ENCODE results near the gene C16orf90.
"Not testable (repeated sequence)": the region's sequence is repeated elsewhere in the genome, so short reads cannot be mapped to it uniquely, and the experiment has no call there.

Gene C16orf90

DNA sequence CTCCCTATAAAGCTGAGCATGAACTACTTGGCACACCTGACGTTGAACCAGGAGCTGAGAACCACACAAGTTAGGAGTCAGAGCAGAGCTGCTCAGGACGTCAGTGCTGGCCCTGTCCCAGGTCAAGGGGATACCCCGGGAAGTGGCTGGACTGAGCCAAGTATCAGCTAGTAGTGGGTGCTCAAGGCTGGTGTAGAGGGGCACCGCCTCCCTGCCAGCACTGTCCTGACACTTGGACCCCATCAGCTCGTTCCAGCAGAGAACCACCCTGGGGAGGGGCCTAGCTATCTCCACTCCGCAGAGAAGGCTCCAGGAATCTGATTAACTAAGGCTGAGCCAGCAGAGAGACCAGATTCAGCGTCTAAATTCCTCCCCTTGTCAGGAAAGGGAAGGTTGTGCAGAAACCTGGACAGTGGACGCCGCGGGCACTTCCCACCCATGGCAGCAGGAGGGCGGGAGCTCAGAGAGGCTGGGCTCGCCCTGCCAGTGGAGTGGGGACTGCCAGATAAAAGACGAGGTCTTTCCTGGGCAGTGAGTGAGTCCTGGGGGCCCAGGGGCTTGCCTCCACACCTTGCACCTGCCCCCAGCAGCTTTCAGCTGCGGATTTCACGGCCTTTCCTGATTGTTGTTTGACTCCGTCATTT, 21.0 kb downstream of the C16orf90 start:
- no peak overlapping the region for H3K27ac ChIP-seq (ENCODE audit: low read length)
- no peaks in the 10 kb centered on the region for H3K9me3 ChIP-seq (ENCODE audit: control insufficient read depth in 2 of 2, low read length in 2 of 2)
- H3K9ac ChIP-seq (ENCODE audit: low read length in 2 of 2), result no peak overlapping the region
- H3K36me3 ChIP-seq (ENCODE audit: control insufficient read depth in 2 of 2, insufficient read depth in 2 of 2, low read length in 2 of 2), result peaks cover 4 to 7% of the 10 kb centered on the region in 2 donors
- H3K27me3 ChIP-seq (ENCODE audit: control insufficient read depth in 1 of 2, insufficient read depth in 2 of 2, low read length in 2 of 2), result no peaks in the 10 kb centered on the region
- no peak overlapping the region for H3K4me3 ChIP-seq (ENCODE audit: low read length in 2 of 2)
- H3K4me1 ChIP-seq (ENCODE audit: control insufficient read depth, insufficient read depth, low read length), result peaks cover 2% of the 10 kb centered on the region

DNA sequence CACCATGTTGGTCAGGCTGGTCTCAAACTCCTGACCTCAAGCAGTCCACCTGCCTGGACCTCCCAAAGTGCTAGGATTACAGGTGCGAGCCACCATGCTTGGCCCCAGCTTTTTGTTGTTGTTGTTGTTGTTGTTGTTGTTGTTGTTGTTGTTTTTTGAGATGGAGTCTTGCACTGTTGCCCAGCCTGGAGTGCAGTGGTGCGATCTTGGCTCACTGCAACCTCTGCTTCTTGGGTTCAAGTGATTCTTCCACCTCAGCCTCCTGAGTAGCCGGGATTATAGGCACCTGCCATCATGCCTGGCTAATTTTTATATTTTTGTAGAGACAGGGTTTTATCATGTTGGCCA, 21.7 kb downstream of the C16orf90 start:
- H3K27me3 ChIP-seq (ENCODE audit: control insufficient read depth in 1 of 2, insufficient read depth in 2 of 2, low read length in 2 of 2); H3K4me3 ChIP-seq (ENCODE audit: low read length in 2 of 2); H3K4me1 ChIP-seq (ENCODE audit: control insufficient read depth, insufficient read depth, low read length); H3K27ac ChIP-seq (ENCODE audit: low read length); H3K9ac ChIP-seq (ENCODE audit: low read length in 2 of 2); H3K36me3 ChIP-seq (ENCODE audit: control insufficient read depth in 2 of 2, insufficient read depth in 2 of 2, low read length in 2 of 2); H3K9me3 ChIP-seq (ENCODE audit: control insufficient read depth in 2 of 2, low read length in 2 of 2): not testable (repeated sequence)

DNA sequence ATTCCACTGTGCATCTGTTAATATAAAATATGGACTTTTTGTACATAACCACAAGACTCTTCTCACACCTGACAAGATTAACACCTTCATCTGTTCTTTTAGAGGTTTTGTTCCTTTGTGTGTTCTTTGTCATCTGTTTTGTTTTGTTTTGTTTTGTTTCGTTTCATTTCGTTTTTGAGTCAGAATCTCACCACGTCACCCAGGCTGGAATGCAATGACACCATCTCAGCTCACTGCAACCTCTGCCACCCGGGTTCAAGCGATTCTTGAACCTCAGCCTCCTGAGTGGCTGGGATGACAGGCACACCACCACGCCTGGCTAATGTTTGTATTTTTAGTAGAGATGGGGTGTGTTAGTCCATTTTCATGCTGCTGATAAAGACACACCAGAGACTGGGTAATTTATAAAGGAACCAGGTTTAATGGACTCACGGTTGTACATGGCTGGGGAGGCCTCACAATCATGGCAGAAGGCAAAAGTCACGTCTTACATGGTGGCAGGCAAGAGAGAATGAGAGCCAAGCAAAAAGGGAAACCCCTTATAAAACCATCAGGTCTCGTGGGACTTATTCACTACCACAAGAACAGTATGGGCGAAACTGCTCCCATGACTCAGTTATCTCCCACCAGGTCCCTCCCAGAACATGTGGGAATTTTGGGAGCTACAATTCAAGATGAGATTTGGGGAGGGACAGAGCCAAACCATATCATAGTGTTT, 22.3 kb downstream of the C16orf90 start:
- no peaks in the 10 kb centered on the region for H3K9me3 ChIP-seq (ENCODE audit: control insufficient read depth in 2 of 2, low read length in 2 of 2)
- no peak overlapping the region for H3K27ac ChIP-seq (ENCODE audit: low read length)
- H3K9ac ChIP-seq (ENCODE audit: low read length in 2 of 2), result no peak overlapping the region
- H3K36me3 ChIP-seq (ENCODE audit: control insufficient read depth in 2 of 2, insufficient read depth in 2 of 2, low read length in 2 of 2), result peaks cover 0 to 2% of the 10 kb centered on the region in 2 donors
- peaks cover 5% of the 10 kb centered on the region for H3K4me1 ChIP-seq (ENCODE audit: control insufficient read depth, insufficient read depth, low read length)
- no peaks in the 10 kb centered on the region for H3K27me3 ChIP-seq (ENCODE audit: control insufficient read depth in 1 of 2, insufficient read depth in 2 of 2, low read length in 2 of 2)
- no peak overlapping the region for H3K4me3 ChIP-seq (ENCODE audit: low read length in 2 of 2)

DNA sequence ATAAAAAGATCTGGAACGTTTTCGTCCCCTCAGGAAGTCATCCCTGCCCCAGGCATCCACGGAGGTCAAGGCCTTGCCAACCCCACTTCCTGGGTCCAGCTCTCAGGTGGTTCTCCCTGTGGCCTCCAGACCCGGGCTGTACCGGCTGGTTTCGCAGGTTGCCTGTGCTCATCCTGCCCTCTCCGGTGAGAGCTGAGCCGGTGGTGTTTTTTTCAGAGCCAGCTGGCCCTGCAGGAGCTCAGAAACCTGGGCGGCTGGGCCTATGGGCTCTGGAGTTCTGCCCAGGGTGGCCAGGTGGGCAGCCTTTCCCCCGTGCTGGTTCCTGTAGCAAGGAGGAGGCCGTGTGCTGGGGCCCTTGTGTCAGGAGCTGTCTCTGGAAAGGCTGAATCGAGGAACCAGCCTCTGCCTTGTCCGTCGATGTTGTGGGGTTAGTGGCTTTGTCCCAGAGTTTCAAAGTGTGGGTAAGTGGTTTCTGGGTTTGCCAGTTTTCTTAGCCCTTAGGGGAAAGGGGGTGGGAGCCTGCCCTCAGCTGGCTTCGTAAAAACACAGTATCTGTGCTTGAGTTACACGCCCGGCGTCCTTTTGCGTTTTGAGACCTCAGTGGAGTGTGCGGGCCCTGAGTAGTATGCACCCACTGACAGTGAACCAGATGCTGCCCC, 23.6 kb downstream of the C16orf90 start:
- Histone ChIP-seq H3K4me3 (ENCODE audit: low read length in 2 of 2) (no peak overlapping the region), H3K9me3 (ENCODE audit: control insufficient read depth in 2 of 2, low read length in 2 of 2) (no peaks in the 10 kb centered on the region), H3K36me3 (ENCODE audit: control insufficient read depth in 2 of 2, insufficient read depth in 2 of 2, low read length in 2 of 2) (peaks cover 0 to 2% of the 10 kb centered on the region in 2 donors)

DNA sequence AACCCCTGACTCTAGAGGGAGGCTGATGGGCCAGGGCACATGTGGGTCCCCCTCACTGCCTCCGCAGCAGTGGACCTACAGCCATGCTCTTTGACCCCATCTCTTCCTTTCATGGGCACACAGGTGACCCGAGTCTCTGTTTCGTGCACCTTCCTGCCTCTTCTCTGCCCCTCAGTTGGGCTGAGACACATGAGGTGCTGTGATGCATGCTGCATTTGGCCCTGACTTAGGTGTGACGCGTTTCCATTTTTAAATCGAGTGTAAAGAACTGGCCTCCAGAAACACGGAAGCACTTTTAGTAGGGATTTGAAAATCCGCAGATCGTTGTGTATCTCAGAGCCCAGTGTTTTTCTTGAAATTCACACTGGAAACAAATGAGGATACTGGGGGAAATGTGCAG, 24.6 kb downstream of the C16orf90 start:
- no peaks in the 10 kb centered on the region for H3K9me3 ChIP-seq (ENCODE audit: control insufficient read depth in 2 of 2, low read length in 2 of 2)
- H3K4me3 ChIP-seq (ENCODE audit: low read length in 2 of 2), result no peak overlapping the region
- H3K27ac ChIP-seq (ENCODE audit: low read length), result no peak overlapping the region
- no peaks in the 10 kb centered on the region for H3K27me3 ChIP-seq (ENCODE audit: control insufficient read depth in 1 of 2, insufficient read depth in 2 of 2, low read length in 2 of 2)
- peaks cover 6% of the 10 kb centered on the region in 2 donors for H3K36me3 ChIP-seq (ENCODE audit: control insufficient read depth in 2 of 2, insufficient read depth in 2 of 2, low read length in 2 of 2)
- H3K9ac ChIP-seq (ENCODE audit: low read length in 2 of 2), result no peak overlapping the region
- H3K4me1 ChIP-seq (ENCODE audit: control insufficient read depth, insufficient read depth, low read length), result peaks cover 18% of the 10 kb centered on the region

More for the DNA sequence above, 23.6 kb downstream of the C16orf90 start:
- H3K27me3 ChIP-seq (ENCODE audit: control insufficient read depth in 1 of 2, insufficient read depth in 2 of 2, low read length in 2 of 2), result no peaks in the 10 kb centered on the region
- H3K9ac ChIP-seq (ENCODE audit: low read length in 2 of 2), result no peak overlapping the region
- peaks cover 13% of the 10 kb centered on the region for H3K4me1 ChIP-seq (ENCODE audit: control insufficient read depth, insufficient read depth, low read length)
- H3K27ac ChIP-seq (ENCODE audit: low read length), result no peak overlapping the region

DNA sequence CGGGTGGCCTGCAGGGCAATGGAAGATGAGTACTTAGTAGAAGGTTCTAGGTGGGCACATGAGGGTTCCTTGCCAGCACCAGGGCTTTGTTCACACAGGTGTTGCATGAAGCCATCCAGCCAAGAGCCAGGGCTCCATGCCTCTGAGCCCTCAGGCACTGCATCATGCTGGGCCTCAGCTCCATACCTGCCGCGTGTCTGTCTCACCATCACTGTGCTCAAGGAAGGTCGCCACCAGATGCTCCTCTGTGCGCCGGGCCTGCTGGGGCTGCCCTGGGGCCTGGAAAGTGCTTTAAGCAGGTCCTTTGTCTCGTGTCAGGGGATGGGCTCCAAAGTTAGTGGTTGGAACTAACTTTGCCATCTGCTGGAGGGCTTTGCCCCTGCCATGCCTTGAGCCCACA, 25.6 kb downstream of the C16orf90 start:
- Histone ChIP-seq H3K27me3 (ENCODE audit: control insufficient read depth in 1 of 2, insufficient read depth in 2 of 2, low read length in 2 of 2) (no peaks in the 10 kb centered on the region), H3K4me1 (ENCODE audit: control insufficient read depth, insufficient read depth, low read length) (peaks cover 18% of the 10 kb centered on the region), H3K36me3 (ENCODE audit: control insufficient read depth in 2 of 2, insufficient read depth in 2 of 2, low read length in 2 of 2) (peaks cover 6% of the 10 kb centered on the region in 2 donors), H3K9me3 (ENCODE audit: control insufficient read depth in 2 of 2, low read length in 2 of 2) (no peaks in the 10 kb centered on the region), H3K4me3 (ENCODE audit: low read length in 2 of 2) (no peak overlapping the region), H3K9ac (ENCODE audit: low read length in 2 of 2) (no peak overlapping the region), H3K27ac (ENCODE audit: low read length) (no peak overlapping the region)

DNA sequence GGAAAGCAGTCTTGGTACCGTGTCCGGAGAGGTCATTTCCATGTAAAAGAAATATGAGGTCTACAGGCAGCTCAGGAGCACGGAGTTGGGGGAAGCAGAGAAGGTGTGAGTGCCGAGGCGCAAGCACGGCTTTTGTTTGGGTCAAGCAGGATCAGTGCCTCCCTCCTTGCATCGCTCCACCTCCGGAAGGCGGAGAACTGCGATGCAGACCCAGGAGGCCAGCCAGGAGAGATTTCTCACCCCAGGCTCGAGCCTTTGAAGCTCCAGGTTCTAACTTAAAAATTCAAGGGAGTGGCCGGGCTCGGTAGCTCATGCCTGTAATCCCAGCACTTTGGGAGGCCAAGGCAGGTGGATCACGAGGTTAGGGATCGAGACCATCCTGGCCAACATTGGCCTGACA, 26.8 kb downstream of the C16orf90 start:
- Histone ChIP-seq H3K9ac (ENCODE audit: low read length in 2 of 2) (no peak overlapping the region), H3K27me3 (ENCODE audit: control insufficient read depth in 1 of 2, insufficient read depth in 2 of 2, low read length in 2 of 2) (no peaks in the 10 kb centered on the region), H3K4me1 (ENCODE audit: control insufficient read depth, insufficient read depth, low read length) (peaks cover 23% of the 10 kb centered on the region), H3K9me3 (ENCODE audit: control insufficient read depth in 2 of 2, low read length in 2 of 2) (no peaks in the 10 kb centered on the region), H3K27ac (ENCODE audit: low read length) (no peak overlapping the region), H3K36me3 (ENCODE audit: control insufficient read depth in 2 of 2, insufficient read depth in 2 of 2, low read length in 2 of 2) (peaks cover 6% of the 10 kb centered on the region in 2 donors), H3K4me3 (ENCODE audit: low read length in 2 of 2) (peak overlapping the region in 1 of 2 donors; percentile 15)

DNA sequence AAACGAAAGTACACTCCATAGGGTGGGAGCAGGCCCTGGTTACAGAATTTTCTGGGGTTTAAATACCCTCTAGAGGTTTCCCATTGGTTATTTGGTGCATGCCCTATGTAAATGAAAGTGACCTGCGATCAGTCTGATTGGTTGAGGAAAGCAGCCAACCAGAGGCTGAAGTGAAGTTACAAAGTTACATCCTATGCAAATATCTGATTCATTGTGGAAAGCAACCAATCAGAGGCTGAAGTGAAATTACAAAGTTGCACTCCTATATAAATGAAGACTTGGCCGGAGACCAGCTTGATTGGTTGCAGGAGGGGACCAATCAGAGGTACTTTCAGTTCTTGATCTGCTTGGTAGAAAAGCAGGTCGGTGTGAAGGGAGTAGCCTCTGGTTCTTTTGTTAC, 27.4 kb downstream of the C16orf90 start:
- peaks cover 6% of the 10 kb centered on the region in 2 donors for H3K36me3 ChIP-seq (ENCODE audit: control insufficient read depth in 2 of 2, insufficient read depth in 2 of 2, low read length in 2 of 2)
- no peak overlapping the region for H3K4me3 ChIP-seq (ENCODE audit: low read length in 2 of 2)
- no peaks in the 10 kb centered on the region for H3K27me3 ChIP-seq (ENCODE audit: control insufficient read depth in 1 of 2, insufficient read depth in 2 of 2, low read length in 2 of 2)
- no peak overlapping the region for H3K9ac ChIP-seq (ENCODE audit: low read length in 2 of 2)
- H3K4me1 ChIP-seq (ENCODE audit: control insufficient read depth, insufficient read depth, low read length), result peaks cover 23% of the 10 kb centered on the region
- no peak overlapping the region for H3K27ac ChIP-seq (ENCODE audit: low read length)
- no peaks in the 10 kb centered on the region for H3K9me3 ChIP-seq (ENCODE audit: control insufficient read depth in 2 of 2, low read length in 2 of 2)

DNA sequence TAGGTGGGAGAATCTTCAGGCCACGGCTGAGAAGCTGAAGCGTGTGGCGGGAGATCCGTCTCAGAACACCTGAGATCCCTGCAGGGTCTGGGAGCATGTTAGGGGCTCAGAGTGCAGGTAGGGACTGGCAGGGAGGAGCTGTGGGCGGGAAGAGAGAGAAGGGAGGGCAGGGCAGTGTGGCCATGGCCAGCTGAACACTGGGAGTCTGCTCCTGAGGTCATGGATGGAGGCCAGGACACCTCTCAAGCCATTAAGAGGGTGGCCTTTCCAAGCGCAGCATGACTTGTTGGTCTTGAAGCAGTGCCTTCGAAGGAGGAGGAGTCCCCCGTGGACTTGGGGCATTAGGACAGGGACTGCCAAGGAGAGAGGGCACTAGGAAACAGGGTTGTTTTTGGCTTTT, 28.1 kb downstream of the C16orf90 start:
- H3K9me3 ChIP-seq (ENCODE audit: control insufficient read depth in 2 of 2, low read length in 2 of 2), result no peaks in the 10 kb centered on the region
- H3K27me3 ChIP-seq (ENCODE audit: control insufficient read depth in 1 of 2, insufficient read depth in 2 of 2, low read length in 2 of 2), result no peaks in the 10 kb centered on the region
- H3K27ac ChIP-seq (ENCODE audit: low read length), result no peak overlapping the region
- H3K36me3 ChIP-seq (ENCODE audit: control insufficient read depth in 2 of 2, insufficient read depth in 2 of 2, low read length in 2 of 2), result peaks cover 6% of the 10 kb centered on the region in 2 donors
- no peak overlapping the region for H3K4me3 ChIP-seq (ENCODE audit: low read length in 2 of 2)
- no peak overlapping the region for H3K9ac ChIP-seq (ENCODE audit: low read length in 2 of 2)
- peaks cover 23% of the 10 kb centered on the region for H3K4me1 ChIP-seq (ENCODE audit: control insufficient read depth, insufficient read depth, low read length)

DNA sequence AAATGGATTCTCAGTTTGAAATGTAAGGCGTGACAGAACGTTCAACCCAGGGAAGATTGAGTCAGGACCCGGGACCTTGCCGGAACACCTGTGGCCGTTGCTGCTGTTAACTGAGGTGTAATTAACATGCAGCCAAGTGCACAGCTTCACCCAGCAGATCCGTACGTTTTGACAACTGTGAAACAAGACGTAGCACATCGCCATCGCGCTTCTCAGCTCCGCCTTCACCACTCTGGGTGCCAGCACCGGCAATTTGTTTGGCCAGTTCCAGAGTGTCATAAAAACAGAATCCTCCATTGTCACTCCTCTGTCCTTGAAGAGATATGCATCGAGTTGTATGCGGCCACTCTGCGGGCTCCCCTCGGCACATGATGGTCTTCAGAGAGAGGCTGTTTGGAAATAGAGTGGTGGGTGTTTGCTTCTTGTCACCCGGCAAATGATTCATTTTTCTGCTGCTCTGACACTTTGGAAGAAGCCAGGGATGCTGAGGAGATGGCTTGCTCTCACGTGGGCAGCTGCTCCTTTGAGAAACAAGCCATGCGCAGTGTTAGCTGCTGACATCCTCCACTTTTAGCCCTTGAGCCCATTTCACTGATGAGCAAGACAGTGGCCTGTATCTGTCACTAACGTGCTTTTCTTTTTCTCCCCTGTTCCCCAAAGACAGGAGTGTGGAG, 29.2 kb downstream of the C16orf90 start:
- no peak overlapping the region for H3K27ac ChIP-seq (ENCODE audit: low read length)
- peaks cover 30% of the 10 kb centered on the region for H3K4me1 ChIP-seq (ENCODE audit: control insufficient read depth, insufficient read depth, low read length)
- no peak overlapping the region for H3K4me3 ChIP-seq (ENCODE audit: low read length in 2 of 2)
- no peaks in the 10 kb centered on the region for H3K9me3 ChIP-seq (ENCODE audit: control insufficient read depth in 2 of 2, low read length in 2 of 2)
- H3K27me3 ChIP-seq (ENCODE audit: control insufficient read depth in 1 of 2, insufficient read depth in 2 of 2, low read length in 2 of 2), result no peaks in the 10 kb centered on the region
- H3K9ac ChIP-seq (ENCODE audit: low read length in 2 of 2), result no peak overlapping the region
- peaks cover 6% of the 10 kb centered on the region in 2 donors for H3K36me3 ChIP-seq (ENCODE audit: control insufficient read depth in 2 of 2, insufficient read depth in 2 of 2, low read length in 2 of 2)
